IMR-90 (cell line): ENCODE results near the gene ABCA4. TPM values are rescaled to one million over a fixed set of nuclear protein-coding genes. Genes with fewer than 3 reads are reported as not detected.

ENCODE experiments used
- ATAC-seq: fragments of 200-7000 bp; cut with Tn5 transposase; 2 replicates; pipeline ENCODE4 v1.9.1; 2020; ENCODE audit warnings: low read depth, mild to moderate bottlenecking, moderate library complexity
- BruUV-seq: library from RNA; stranded (reverse); fragments of 400-500 nt; replicated peaks from 2 replicates; lab custom pipeline; 2021; lab: Mats Ljungman, UMichigan
- CTCF ChIA-PET: fragments of 300-600 bp; formaldehyde crosslinking; extraction: SDS; loops from one replicate; lab custom pipeline; 2021; ENCODE audit warnings: antibody characterized with exemption; lab: Yijun Ruan, JAX
- POLR2A ChIA-PET: fragments of 300-600 bp; sonication (Branson Sonifier 250); formaldehyde crosslinking; loops from one replicate; lab custom pipeline; 2022; ENCODE audit warnings: antibody characterized with exemption; ENCODE audit not compliant: unreplicated experiment; lab: Charles Lee
- DNase-seq: peaks from one replicate; pipeline ENCODE4 v3.0.0; 2013
- H2AFZ ChIP-seq: replicated peaks from 2 replicates; pipeline ENCODE3; 2013; ENCODE audit warnings: low read length, mild to moderate bottlenecking; ENCODE audit not compliant: poor library complexity
- H2AK5ac ChIP-seq: 2 replicates; pipeline ENCODE4 v1.6.1; 2013; ENCODE audit warnings: low read depth, low read length, inconsistent platforms
- H2AK9ac ChIP-seq: replicated peaks from 2 replicates; pipeline ENCODE3; 2013; ENCODE audit warnings: mild to moderate bottlenecking, low read depth, low read length, moderate library complexity; ENCODE audit not compliant: poor library complexity
- H2BK120ac ChIP-seq: 2 replicates; pipeline ENCODE4 v1.6.1; 2013; ENCODE audit warnings: low read depth, low read length, inconsistent platforms
- H2BK15ac ChIP-seq: 3 replicates; pipeline ENCODE4 v1.6.1; 2013; ENCODE audit warnings: low read depth, low read length, inconsistent platforms
- H2BK20ac ChIP-seq: 2 replicates; pipeline ENCODE4 v1.6.1; 2013; ENCODE audit warnings: low read depth, mild to moderate bottlenecking, inconsistent platforms, low read length, moderate library complexity
- H2BK5ac ChIP-seq: 2 replicates; pipeline ENCODE4 v1.6.1; 2013; ENCODE audit warnings: mild to moderate bottlenecking, low read depth, low read length, inconsistent platforms; ENCODE audit not compliant: poor library complexity, severe bottlenecking
- H3K14ac ChIP-seq: replicated peaks from 2 replicates; pipeline ENCODE4 v1.6.1; 2013; ENCODE audit warnings: low read depth, low read length, inconsistent platforms
- H3K18ac ChIP-seq: 2 replicates; pipeline ENCODE4 v1.6.1; 2013; ENCODE audit warnings: low read depth, low read length, control low read depth
- H3K23ac ChIP-seq: 2 replicates; pipeline ENCODE4 v1.6.1; 2013; ENCODE audit warnings: low read depth, low read length, inconsistent platforms
- H3K27ac ChIP-seq: 2 replicates; pipeline ENCODE4 v1.5.1; 2013; ENCODE audit warnings: mild to moderate bottlenecking, control low read depth, low read length; ENCODE audit not compliant: insufficient read depth
- H3K27me3 ChIP-seq: 2 replicates; pipeline ENCODE4 v1.6.1; 2013; ENCODE audit warnings: low read length; ENCODE audit not compliant: control insufficient read depth, insufficient read depth
- H3K36me3 ChIP-seq: 2 replicates; pipeline ENCODE4 v1.6.1; 2013; ENCODE audit warnings: low read length, mixed read lengths; ENCODE audit not compliant: control insufficient read depth, insufficient read depth
- H3K4ac ChIP-seq: 2 replicates; pipeline ENCODE4 v1.6.1; 2013; ENCODE audit warnings: low read depth, low read length, inconsistent platforms
- H3K4me1 ChIP-seq: 2 replicates; pipeline ENCODE4 v1.6.1; 2013; ENCODE audit warnings: low read length, mixed read lengths; ENCODE audit not compliant: control insufficient read depth, insufficient read depth
- H3K4me2 ChIP-seq: 2 replicates; pipeline ENCODE4 v1.6.1; 2013; ENCODE audit warnings: low read depth, mild to moderate bottlenecking, control low read depth, low read length, moderate library complexity
- H3K4me3 ChIP-seq: 2 replicates; pipeline ENCODE4 v1.5.1; 2013; ENCODE audit warnings: low read depth, mild to moderate bottlenecking, control low read depth, low read length, moderate library complexity; ENCODE audit not compliant: insufficient read depth
- H3K56ac ChIP-seq: 2 replicates; pipeline ENCODE4 v1.6.1; 2013; ENCODE audit warnings: low read length, inconsistent platforms; ENCODE audit not compliant: insufficient read depth; ENCODE audit errors: extremely low read depth
- H3K79me1 ChIP-seq, 2 experiments: 2 replicates each; pipeline ENCODE4 v1.6.1; 2013; ENCODE audit warnings: low read length in 2 of 2, inconsistent platforms in 1 of 2, low read depth in 1 of 2
- H3K9ac ChIP-seq: 2 replicates; pipeline ENCODE4 v1.6.1; 2013; ENCODE audit warnings: low read depth, low read length, control low read depth
- H3K9me1 ChIP-seq: 2 replicates; pipeline ENCODE4 v1.6.1; 2013; ENCODE audit warnings: low read length, inconsistent platforms; ENCODE audit not compliant: insufficient read depth
- H3K9me3 ChIP-seq: 2 replicates; pipeline ENCODE4 v1.6.1; 2013; ENCODE audit warnings: low read length; ENCODE audit not compliant: control insufficient read depth, insufficient read depth
- H4K20me1 ChIP-seq: 2 replicates; pipeline ENCODE4 v1.6.1; 2013; ENCODE audit warnings: low read length, inconsistent platforms; ENCODE audit not compliant: insufficient read depth
- H4K5ac ChIP-seq: 2 replicates; pipeline ENCODE4 v1.6.1; 2013; ENCODE audit warnings: mild to moderate bottlenecking, low read depth, low read length, control low read depth
- H4K8ac ChIP-seq, 2 experiments: 2 replicates each; pipeline ENCODE4 v1.6.1; 2013; ENCODE audit warnings: low read depth in 2 of 2, low read length in 2 of 2, control low read depth in 1 of 2, inconsistent platforms in 1 of 2
- H4K91ac ChIP-seq: 2 replicates; pipeline ENCODE4 v1.6.1; 2013; ENCODE audit warnings: low read depth, low read length, inconsistent platforms; ENCODE audit not compliant: insufficient read depth
- CEBPB ChIP-seq: IDR thresholded peaks from 2 replicates; pipeline ENCODE4 v1.6.1; 2012; ENCODE audit warnings: low read depth, low read length, improper control_type of control experiment
- ELK1 ChIP-seq: fragments of 150-350 bp; IDR thresholded peaks from 2 replicates; pipeline ENCODE4 v1.6.1; 2016; ENCODE audit warnings: low read depth, mild to moderate bottlenecking, low read length, moderate library complexity, borderline replicate concordance
- WGBS, 2 experiments: methylation state at CpG; one replicate each; pipeline versions ENCODE4 v1.1.5 to v1.1.7; 2013; ENCODE audit warnings: missing lambda C conversion rate in 2 of 2; ENCODE audit not compliant: insufficient read length in 1 of 2; ENCODE audit errors: extremely low coverage in 2 of 2; 5-methylcytosine and 5-hydroxymethylcytosine counted together
- dilution Hi-C: fragments of 300-500 bp; cut with HindIII; formaldehyde crosslinking; loops from one replicate; pipeline ENCODE4 v1.14.3; 2018; ENCODE audit warnings: low sequenced_read_pairs; ENCODE audit not compliant: unreplicated experiment
- in situ Hi-C: fragments of 300-500 bp; cut with MboI; formaldehyde crosslinking; loops from 3 replicates; pipeline ENCODE4 v1.14.3; 2019; ENCODE audit warnings: low sequenced_read_pairs, inconsistent platforms, mixed read lengths
- intact Hi-C: fragments of 100-400 bp; cut with micrococcal nuclease; formaldehyde crosslinking; loops from 2 replicates; pipeline ENCODE4 v1.10.0; 2022
- polyA plus RNA-seq, 3 experiments: library from polyadenylated mRNA; depleted of rRNA; stranded (reverse); fragments of >200 nt; gene quantifications; 2 replicates each; pipeline ENCODE4 v1.2.3, GENCODE V29; 2012; ENCODE audit warnings: low replicate concordance in 1 of 3
- total RNA-seq: library from RNA; depleted of rRNA; stranded (reverse); fragments of >200 nt; gene quantifications from 2 replicates; pipeline ENCODE4 v1.2.3, GENCODE V29; 2012

Gene ABCA4
- total and polyA plus RNA-seq, 2 of the 4 experiments (the other 2 are of a cell fraction): under 0.01 to 0.36 TPM

DNA sequence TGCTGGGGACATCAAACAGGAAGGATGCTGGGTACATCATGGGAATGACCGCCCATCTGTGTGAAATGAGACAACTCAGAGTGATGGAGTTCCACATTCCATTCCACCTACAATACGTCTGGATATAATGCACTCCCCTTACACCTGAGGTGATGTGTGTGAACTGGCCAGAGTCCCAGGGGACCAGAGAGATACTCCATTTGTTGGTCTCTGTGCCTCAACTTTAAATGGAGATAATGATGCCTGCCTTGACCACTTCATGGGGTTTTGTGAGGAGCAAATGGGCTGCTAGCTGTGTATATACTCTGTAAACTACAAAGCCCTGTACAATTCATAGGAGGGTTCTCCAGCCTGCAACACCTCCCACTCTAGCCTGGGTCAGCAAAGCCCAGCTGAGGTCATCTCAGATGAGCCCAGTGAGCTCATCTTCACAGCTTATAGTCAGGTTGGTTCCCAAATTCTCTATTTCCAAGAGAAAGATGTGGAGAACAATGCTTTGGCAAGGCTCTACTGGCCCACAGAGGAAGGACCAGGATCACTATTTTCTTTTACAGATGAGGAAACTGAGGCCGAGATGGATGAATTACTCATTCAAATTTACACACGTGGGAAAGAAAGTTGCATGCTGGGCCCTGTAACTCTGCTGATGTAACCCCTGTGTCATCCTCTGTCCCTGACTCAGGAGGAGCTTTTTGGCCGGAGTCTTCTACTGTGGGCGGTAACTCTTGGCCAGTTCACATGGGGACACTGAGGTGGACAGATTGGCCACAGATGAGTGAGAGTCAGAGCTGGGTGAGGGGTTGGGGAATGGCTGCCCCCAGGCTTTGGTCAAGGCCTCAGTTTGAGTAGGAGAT, 106.1 kb downstream of the ABCA4 start:
- Histone ChIP-seq H2BK5ac (peak overlapping the region; percentile 30), H4K8ac (no peak overlapping the region; a peak in 1 of 4 replicates), H3K14ac (peak overlapping the region; percentile 40), H3K23ac (no peak overlapping the region; the same call in 1 of the 2 replicates), H3K27ac (no peak overlapping the region), H4K5ac (peak overlapping the region; percentile 51; the same call in 1 of the 2 replicates), H2AK5ac (peak overlapping the region; percentile 63), H3K18ac (peak overlapping the region; percentile 54; the same call in 1 of the 2 replicates), H3K4me3 (no peak overlapping the region), H3K9ac (no peak overlapping the region), H2BK20ac (peak overlapping the region; percentile 31; the same call in 1 of the 2 replicates), H3K4me2 (no peak overlapping the region), H2BK120ac (peak overlapping the region; percentile 56), H3K9me3 (no peaks in the 10 kb centered on the region), H3K4ac (peak overlapping the region; percentile 68; the same call in 1 of the 2 replicates), H2BK15ac (no peak overlapping the region; the same call in 1 of the 3 replicates), H3K9me1 (peaks cover 9% of the 10 kb centered on the region), H4K91ac (peak overlapping the region; percentile 63; the same call in 1 of the 2 replicates), H2AFZ (peak overlapping the region; percentile 19), H2AK9ac (peak overlapping the region; percentile 58), H3K56ac (no peak overlapping the region), H3K79me1 (no peaks in the 10 kb centered on the region), H3K4me1 (peaks cover 16% of the 10 kb centered on the region), H4K20me1 (no peaks in the 10 kb centered on the region), H3K36me3 (no peaks in the 10 kb centered on the region), H3K27me3 (no peaks in the 10 kb centered on the region; the same call in 1 of the 2 replicates)
- no peak for TF ChIP-seq ELK1
- peak; percentile 58; the same call in 1 of the 2 replicates for TF ChIP-seq CEBPB
- intact Hi-C loops (no loop called here), dilution Hi-C loops (no loop called here), in situ Hi-C loops (no loop called here)
- ChIA-PET POLR2A (no interaction called here), CTCF (no interaction called here)
- 67% methylated on average over 1 of the region's 6 CpGs; no CpG with 5 or more reads in 1 of the 2 experiments for WGBS, 2 experiments
- BruUV-seq: no TSS peak
- no peak for ATAC-seq
- DNase-seq: peak; percentile 64
